BJ (cell line): Measurements from ENCODE around the gene SYT17. TPM values are rescaled to one million over a fixed set of nuclear protein-coding genes. Genes with fewer than 3 reads are reported as not detected.
"Not testable (repeated sequence)": the region's sequence is repeated elsewhere in the genome, so short reads cannot be mapped to it uniquely, and the experiment has no call there.

Source experiments
- CTCF ChIA-PET: fragments of 350-600 bp; formaldehyde crosslinking; extraction: SDS; loops from one replicate; lab custom pipeline; 2021; ENCODE audit warnings: antibody characterized with exemption, inconsistent platforms; lab: Yijun Ruan, JAX
- POLR2A ChIA-PET: fragments of 300-600 bp; sonication (Branson Sonifier 250); formaldehyde crosslinking; extraction: SDS; loops from one replicate; lab custom pipeline; 2021; ENCODE audit warnings: antibody characterized with exemption; lab: Charles Lee
- DNase-seq: peaks from one replicate; pipeline ENCODE4 v3.0.0-alpha.2; 2011; ENCODE audit warnings: low read depth
- H3K27me3 ChIP-seq: 2 replicates; pipeline ENCODE4 v1.6.0; 2011; ENCODE audit warnings: low read length; ENCODE audit not compliant: control insufficient read depth, insufficient read depth
- H3K36me3 ChIP-seq: 2 replicates; pipeline ENCODE4 v1.5.1; 2011; ENCODE audit warnings: low read length; ENCODE audit not compliant: control insufficient read depth, insufficient read depth
- H3K4me3 ChIP-seq: 2 replicates; pipeline ENCODE4 v1.5.1; 2011; ENCODE audit warnings: low read depth, mild to moderate bottlenecking, control low read depth, low read length
- CTCF ChIP-seq: IDR thresholded peaks from 2 replicates; pipeline ENCODE4 v1.5.1; 2011; ENCODE audit warnings: low read depth, mild to moderate bottlenecking, control low read depth, inconsistent platforms, low read length, moderate library complexity; ENCODE audit not compliant: insufficient read depth
- polyA plus RNA-seq: library from polyadenylated mRNA; depleted of rRNA; stranded (reverse); fragments of >200 nt; gene quantifications from 2 replicates; pipeline ENCODE4 v1.2.3, GENCODE V29; 2011

SYT17 gene
- polyA plus RNA-seq, 1 experiment, result not detected

- Histone ChIP-seq H3K36me3 (no peaks in the 10 kb centered on the region), H3K4me3 (no peak overlapping the region), H3K27me3 (no peaks in the 10 kb centered on the region)
- ChIA-PET CTCF (interaction anchor here (1.0 to 1.5 kb wide), 3 partner anchors 9 to 97 kb away, joined by 3 to 4 read pairs (median 3); no protein-coding TSS in a partner anchor), POLR2A (no interaction called here)
- DNase-seq, result no peak
- TF ChIP-seq CTCF, result no peak
These were observed 14.4 kb downstream of the SYT17 start for GRCh38 chr16:19182481-19182880.

GRCh38 chr16:19183187-19183586, 15.1 kb downstream of the SYT17 start:
- ChIA-PET POLR2A (no interaction called here), CTCF (interaction anchor here (1.0 to 1.1 kb wide), 2 partner anchors 10 to 97 kb away, joined by 3 to 4 read pairs; no protein-coding TSS in a partner anchor)
- Histone ChIP-seq H3K27me3 (no peaks in the 10 kb centered on the region), H3K4me3 (no peak overlapping the region), H3K36me3 (no peaks in the 10 kb centered on the region)
- no peak for DNase-seq
- TF ChIP-seq CTCF, result no peak

GRCh38 chr16:19184823-19185509, 16.9 kb downstream of the SYT17 start:
- CTCF ChIA-PET, result no interaction called here

GRCh38 chr16:19185510-19185851, 17.4 kb downstream of the SYT17 start:
- ChIA-PET CTCF (no interaction called here), POLR2A (no interaction called here)
- DNase-seq, result no peak
- no peaks in the 10 kb centered on the region for H3K27me3 ChIP-seq
- no peak overlapping the region for H3K4me3 ChIP-seq
- TF ChIP-seq CTCF, result no peak
- no peaks in the 10 kb centered on the region for H3K36me3 ChIP-seq

More at GRCh38 chr16:19184823-19185509, 16.9 kb downstream of the SYT17 start:
- H3K27me3 ChIP-seq, result no peaks in the 10 kb centered on the region
- no peak overlapping the region for H3K4me3 ChIP-seq
- H3K36me3 ChIP-seq, result no peaks in the 10 kb centered on the region
- DNase-seq, result no peak
- POLR2A ChIA-PET, result no interaction called here
- no peak for TF ChIP-seq CTCF

- Histone ChIP-seq H3K36me3 (no peaks in the 10 kb centered on the region), H3K27me3 (no peaks in the 10 kb centered on the region), H3K4me3 (no peak overlapping the region)
- no peak for TF ChIP-seq CTCF
- ChIA-PET POLR2A (no interaction called here), CTCF (interaction anchor here (0.6 to 0.7 kb wide), 2 partner anchors 22 to 269 kb away, joined by 3 to 5 read pairs; no protein-coding TSS in a partner anchor)
- DNase-seq, result no peak
These were observed 18.4 kb downstream of the SYT17 start for GRCh38 chr16:19186408-19186807.

- DNase-seq, POLR2A ChIA-PET, H3K36me3 ChIP-seq, H3K27me3 ChIP-seq, H3K4me3 ChIP-seq: not testable (repeated sequence)
- CTCF ChIA-PET, result interaction anchor here (1.0 to 1.7 kb wide), 2 partner anchors 9 to 101 kb away, joined by 3 to 6 read pairs; no protein-coding TSS in a partner anchor
These were observed 19.9 kb downstream of the SYT17 start for GRCh38 chr16:19187961-19188360.
